Choroid plexus epithelial cell (primary cell): Measurements from ENCODE around the gene PRLH.

Source experiments
- DNase-seq: peaks from one replicate; pipeline ENCODE4 v3.0.0-alpha.2; 2010; ENCODE audit warnings: low read depth
- H3K4me3 ChIP-seq: 2 replicates; pipeline ENCODE4 v1.5.1; 2011; ENCODE audit warnings: low read depth, mild to moderate bottlenecking, control low read depth, low read length, moderate library complexity
- TF ChIP-seq, protein P1 (sequence below): conservative IDR thresholded peaks from 2 replicates; pipeline ENCODE4 v1.5.1; 2011; ENCODE audit warnings: low read depth, mild to moderate bottlenecking, control low read depth, inconsistent platforms, low read length, moderate library complexity

The PRLH gene

DNA sequence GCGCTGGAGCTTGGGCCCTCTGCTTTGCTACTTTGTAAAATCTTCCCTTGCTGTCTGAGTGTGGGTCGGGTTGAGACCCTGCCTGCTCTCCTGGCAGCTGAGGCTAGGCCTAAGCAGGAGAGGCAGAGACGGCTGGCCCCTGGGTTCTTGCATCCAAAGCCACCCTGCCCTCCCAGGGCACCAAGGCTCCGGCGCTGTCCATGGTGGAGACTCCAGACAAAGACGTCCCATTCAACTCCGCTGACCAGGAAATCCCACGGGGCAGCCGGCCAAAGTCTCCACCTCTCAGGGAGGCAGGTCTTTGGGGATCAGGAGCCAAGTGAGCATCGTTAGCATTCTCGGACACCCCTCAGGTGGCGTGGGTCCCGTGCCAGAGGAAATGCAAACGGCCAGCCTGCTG is 2.6 kb upstream of the PRLH start:
- peak; percentile 50 for DNase-seq
- no peak overlapping the region for H3K4me3 ChIP-seq
- TF ChIP-seq, protein P1, sequence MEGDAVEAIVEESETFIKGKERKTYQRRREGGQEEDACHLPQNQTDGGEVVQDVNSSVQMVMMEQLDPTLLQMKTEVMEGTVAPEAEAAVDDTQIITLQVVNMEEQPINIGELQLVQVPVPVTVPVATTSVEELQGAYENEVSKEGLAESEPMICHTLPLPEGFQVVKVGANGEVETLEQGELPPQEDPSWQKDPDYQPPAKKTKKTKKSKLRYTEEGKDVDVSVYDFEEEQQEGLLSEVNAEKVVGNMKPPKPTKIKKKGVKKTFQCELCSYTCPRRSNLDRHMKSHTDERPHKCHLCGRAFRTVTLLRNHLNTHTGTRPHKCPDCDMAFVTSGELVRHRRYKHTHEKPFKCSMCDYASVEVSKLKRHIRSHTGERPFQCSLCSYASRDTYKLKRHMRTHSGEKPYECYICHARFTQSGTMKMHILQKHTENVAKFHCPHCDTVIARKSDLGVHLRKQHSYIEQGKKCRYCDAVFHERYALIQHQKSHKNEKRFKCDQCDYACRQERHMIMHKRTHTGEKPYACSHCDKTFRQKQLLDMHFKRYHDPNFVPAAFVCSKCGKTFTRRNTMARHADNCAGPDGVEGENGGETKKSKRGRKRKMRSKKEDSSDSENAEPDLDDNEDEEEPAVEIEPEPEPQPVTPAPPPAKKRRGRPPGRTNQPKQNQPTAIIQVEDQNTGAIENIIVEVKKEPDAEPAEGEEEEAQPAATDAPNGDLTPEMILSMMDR, result no peak

DNA sequence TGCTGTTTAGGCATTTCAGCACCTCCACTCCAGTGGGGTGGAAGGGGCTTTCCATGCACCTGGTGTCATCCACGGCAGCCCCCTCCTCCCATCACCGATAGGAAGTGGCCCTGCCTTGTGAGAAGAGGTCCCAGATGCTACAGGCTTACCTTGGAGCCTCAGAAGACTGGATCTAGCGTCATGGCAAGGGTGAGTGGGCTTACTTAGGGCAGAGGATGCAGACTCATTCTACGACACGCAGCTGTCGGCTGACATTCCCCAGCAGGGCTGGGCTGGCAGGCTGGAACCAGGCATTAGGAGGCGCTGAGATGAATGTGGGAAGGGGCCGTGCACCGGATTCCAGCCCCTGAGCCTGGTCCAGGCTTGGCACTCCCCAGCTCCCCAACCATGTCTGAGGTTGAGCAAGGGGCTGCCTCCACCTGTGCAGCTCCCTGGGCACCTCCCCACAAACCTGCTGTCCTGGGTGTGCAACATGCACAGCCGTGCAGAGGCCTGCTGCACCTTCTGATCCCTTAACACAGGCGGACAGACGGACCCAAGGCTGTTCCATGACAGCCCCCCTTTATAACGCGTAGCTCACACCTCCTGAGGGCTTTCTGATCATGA is 1.7 kb upstream of the PRLH start:
- TF ChIP-seq, protein P1, result no peak
- DNase-seq, result no peak

DNA sequence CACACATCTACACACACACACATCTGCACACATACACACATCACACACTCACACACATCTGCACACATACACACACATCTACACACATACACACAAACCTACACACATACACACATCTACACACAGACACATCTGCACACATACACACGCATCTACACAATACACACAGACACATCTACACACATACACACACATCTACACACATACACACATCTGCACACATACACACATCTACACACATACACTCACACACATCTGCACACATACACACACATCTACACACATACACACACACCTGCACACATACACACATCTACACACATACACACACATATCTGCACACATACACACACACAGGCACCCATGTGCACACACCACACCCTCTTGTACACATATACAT is 400 bp upstream of the PRLH start:
- H3K4me3 ChIP-seq, result no peak overlapping the region
- no peak for DNase-seq
- TF ChIP-seq, protein P1, result no peak

More for the DNA sequence above, 1.7 kb upstream of the PRLH start:
- no peak overlapping the region for H3K4me3 ChIP-seq

DNA sequence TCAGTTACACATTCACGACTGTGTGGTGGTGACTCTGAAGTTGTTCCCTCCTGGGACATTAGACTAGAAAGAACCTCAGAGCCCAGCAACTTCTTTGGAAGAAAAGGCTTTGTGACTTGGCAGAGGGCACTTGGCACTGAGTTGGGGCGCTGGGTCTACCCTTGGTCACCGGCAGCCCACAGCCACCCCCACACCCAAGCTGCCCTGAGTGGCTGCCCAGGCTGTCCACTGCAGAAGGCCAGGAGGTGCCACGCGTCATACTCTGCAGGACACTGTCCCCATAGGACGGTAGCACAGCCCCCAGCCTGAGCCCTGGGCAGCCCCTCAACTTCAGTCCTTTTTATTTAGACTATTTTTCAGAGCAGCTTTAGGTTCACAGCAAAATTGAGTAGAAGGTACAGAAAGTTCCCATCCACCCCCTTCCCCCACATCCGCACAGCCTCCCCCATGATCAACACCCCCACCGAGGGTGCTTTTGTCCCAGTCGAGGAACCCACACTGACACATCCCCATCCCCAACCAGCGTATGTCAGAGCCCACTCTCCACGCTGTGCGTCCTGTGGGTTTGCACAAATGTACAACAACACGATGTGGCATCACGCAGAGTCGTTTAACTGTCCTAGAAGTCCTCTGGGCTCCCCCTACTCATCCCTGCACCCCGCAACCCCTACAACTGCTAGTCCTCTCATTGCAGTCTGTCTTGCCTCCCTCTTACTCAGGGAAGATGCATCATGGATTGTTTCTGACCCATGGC is 1.1 kb downstream of the PRLH start:
- no peak overlapping the region for H3K4me3 ChIP-seq
- TF ChIP-seq, protein P1, result no peak
- DNase-seq, result no peak

DNA sequence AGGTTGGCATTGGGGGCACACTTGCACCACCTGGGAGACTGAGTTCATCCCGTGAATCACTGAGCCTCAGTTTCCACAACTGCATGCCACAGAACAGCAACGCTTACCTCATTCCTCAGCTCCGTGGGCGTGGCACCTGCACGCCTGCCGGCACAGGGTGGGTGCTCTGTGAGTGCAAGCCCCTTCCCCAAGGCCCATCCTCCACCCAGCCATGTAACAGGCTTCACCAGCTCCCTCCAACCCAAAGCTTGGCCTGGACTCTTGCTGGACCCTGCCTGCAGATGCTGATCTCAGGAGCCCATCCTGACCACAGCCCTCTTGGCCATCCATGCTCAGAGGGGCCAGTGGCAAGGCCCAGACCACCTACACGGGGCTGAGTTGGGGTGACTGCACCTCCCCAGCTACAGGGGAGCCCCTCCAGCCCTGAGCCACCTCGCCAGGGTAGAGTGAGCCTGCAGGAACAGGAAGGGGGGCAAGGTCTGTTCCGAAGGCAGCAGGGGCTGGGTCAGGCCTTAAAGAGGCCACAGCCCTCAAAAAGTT is 1.8 kb downstream of the PRLH start:
- H3K4me3 ChIP-seq, result no peak overlapping the region
- TF ChIP-seq, protein P1, result no peak
- no peak for DNase-seq

DNA sequence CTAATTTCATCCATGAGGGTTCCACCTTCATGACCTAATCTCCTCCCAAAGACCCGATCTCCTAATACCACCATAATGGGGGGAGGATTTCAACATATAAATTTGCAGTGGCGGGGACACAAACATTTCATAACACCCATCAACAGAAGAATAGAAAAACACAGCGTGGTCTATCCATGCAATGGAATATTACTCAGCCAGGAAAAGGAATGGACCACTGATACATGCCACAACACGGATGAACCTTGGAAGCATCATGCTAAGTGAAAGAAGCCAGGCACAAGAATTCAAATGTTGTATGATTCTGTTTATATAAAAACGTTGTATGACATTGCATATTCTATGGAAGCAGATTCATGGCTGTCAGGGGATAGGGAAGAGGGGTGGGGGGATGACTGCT is 2.7 kb downstream of the PRLH start:
- TF ChIP-seq, protein P1, result no peak

DNA sequence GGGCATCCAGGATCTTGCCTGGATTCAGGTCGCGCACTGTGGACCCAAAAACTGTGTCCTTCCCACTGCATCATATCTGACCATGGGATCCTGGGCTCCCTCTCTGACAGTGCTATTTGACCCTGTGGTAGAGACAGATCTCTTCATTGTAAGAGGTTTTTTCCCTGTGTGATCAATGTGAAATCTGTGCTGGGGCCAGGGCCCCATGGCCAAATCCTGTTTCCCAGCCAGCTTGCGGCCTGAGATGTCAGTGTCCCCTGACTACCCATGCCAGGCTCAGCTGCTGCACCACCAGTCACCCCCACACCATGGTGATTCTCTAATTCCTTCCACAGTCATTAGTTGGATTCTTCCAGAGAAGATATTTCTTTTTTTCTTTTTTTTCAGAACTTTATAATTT is 3.5 kb downstream of the PRLH start:
- TF ChIP-seq, protein P1, result no peak
- H3K4me3 ChIP-seq, result no peak overlapping the region
- DNase-seq, result no peak

More for the DNA sequence above, 2.7 kb downstream of the PRLH start:
- no peak overlapping the region for H3K4me3 ChIP-seq
- DNase-seq, result no peak
